ENCODE results near the gene CD96.

- TF ChIP-seq EZH2 (IDR thresholded peaks at IDR 0.05; ENCODE audit: insufficient read depth, low read length) (no peak), CTCF (IDR thresholded peaks at IDR 0.05; ENCODE audit: insufficient read depth, low read depth, low read length) (no peak)
Measured at GRCh38 chr3:111596328-111596727, 54.3 kb downstream of the CD96 start.
